Measurements from ENCODE around the gene SDHAF2.

SDHAF2 gene

DNA sequence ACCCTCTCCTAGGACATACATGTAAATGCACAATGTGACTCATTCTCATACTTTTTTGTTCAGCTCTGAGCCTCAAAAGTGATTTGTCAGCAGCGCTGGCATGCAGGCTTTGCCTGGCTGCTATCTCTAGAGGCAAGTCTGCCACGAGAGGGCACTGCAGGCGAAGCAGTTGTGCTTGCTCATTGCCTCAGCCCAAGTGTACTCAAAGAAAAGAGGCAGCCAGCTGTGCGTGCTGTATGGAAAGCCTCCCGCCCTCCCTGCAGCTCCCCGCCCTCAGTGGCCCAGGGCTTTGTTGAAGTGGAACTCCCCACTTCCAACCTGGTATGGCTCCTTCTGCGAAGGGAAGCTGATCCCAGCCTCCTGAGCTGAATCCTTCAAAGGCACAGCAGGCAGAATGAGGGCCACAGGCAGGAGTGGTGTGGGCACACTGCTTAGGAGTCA, 16.3 kb downstream of the SDHAF2 start (continued):
- no peak for TF ChIP-seq ZFP41 (tag by site-specific recombination; IDR thresholded peaks at IDR 0.05; ENCODE audit: borderline replicate concordance)
- TF ChIP-seq ZNF248 (tag by site-specific recombination; IDR thresholded peaks at IDR 0.05): no peak
- TF ChIP-seq SP2 (tag by site-specific recombination; IDR thresholded peaks at IDR 0.05): no peak
- TF ChIP-seq, protein P1, sequence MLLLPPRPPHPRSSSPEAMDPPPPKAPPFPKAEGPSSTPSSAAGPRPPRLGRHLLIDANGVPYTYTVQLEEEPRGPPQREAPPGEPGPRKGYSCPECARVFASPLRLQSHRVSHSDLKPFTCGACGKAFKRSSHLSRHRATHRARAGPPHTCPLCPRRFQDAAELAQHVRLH (tag by site-specific recombination; IDR thresholded peaks at IDR 0.05): no peak
- peak; percentile 81 for TF ChIP-seq ZNF2 (tag by site-specific recombination; IDR thresholded peaks at IDR 0.05)
- TF ChIP-seq ZNF701 (tag by site-specific recombination; IDR thresholded peaks at IDR 0.05): no peak
- no peak for TF ChIP-seq ZNF274 (IDR thresholded peaks at IDR 0.05; ENCODE audit: low read length)
- no peak for TF ChIP-seq ZNF274 (tag by site-specific recombination; IDR thresholded peaks at IDR 0.05; ENCODE audit: borderline replicate concordance)
- TF ChIP-seq, protein P2, sequence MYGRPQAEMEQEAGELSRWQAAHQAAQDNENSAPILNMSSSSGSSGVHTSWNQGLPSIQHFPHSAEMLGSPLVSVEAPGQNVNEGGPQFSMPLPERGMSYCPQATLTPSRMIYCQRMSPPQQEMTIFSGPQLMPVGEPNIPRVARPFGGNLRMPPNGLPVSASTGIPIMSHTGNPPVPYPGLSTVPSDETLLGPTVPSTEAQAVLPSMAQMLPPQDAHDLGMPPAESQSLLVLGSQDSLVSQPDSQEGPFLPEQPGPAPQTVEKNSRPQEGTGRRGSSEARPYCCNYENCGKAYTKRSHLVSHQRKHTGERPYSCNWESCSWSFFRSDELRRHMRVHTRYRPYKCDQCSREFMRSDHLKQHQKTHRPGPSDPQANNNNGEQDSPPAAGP (tag by site-specific recombination; IDR thresholded peaks at IDR 0.05): 0 out of 2 replicates have a peak, but pooled peaks have one; percentile 32
- TF ChIP-seq ZBTB1 (tag by site-specific recombination; IDR thresholded peaks at IDR 0.05): no peak
- TF ChIP-seq ZNF423 (tag by site-specific recombination; IDR thresholded peaks at IDR 0.05): no peak
- no peak for TF ChIP-seq ZNF473 (tag by site-specific recombination; IDR thresholded peaks at IDR 0.05)
- TF ChIP-seq ZNF654 (tag by site-specific recombination; IDR thresholded peaks at IDR 0.05; ENCODE audit: low read depth): peak; percentile 63
- 0 out of 2 replicates have a peak, but pooled peaks have one; percentile 23 for TF ChIP-seq ZBTB17 (tag by site-specific recombination; IDR thresholded peaks at IDR 0.05)
- TF ChIP-seq ZNF394 (tag by site-specific recombination; IDR thresholded peaks at IDR 0.05; ENCODE audit: borderline replicate concordance): no peak
- peak; percentile 14; the same call in 1 of the 2 replicates for TF ChIP-seq TRIM28 (IDR thresholded peaks at IDR 0.05; ENCODE audit: borderline replicate concordance, low read length)
- TF ChIP-seq ZNF660 (tag by site-specific recombination; IDR thresholded peaks at IDR 0.05): peak; percentile 47; the same call in 1 of the 2 replicates
- TF ChIP-seq ZNF548 (tag by site-specific recombination; IDR thresholded peaks at IDR 0.05): no peak
- peak; percentile 15; the same call in 1 of the 2 replicates for TF ChIP-seq ZEB2 (tag by site-specific recombination; IDR thresholded peaks at IDR 0.05)
- TF ChIP-seq, protein P3, sequence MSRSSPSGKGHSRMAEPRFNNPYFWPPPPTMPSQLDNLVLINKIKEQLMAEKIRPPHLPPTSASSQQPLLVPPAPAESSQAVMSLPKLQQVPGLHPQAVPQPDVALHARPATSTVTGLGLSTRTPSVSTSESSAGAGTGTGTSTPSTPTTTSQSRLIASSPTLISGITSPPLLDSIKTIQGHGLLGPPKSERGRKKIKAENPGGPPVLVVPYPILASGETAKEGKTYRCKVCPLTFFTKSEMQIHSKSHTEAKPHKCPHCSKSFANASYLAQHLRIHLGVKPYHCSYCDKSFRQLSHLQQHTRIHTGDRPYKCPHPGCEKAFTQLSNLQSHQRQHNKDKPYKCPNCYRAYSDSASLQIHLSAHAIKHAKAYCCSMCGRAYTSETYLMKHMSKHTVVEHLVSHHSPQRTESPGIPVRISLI (tag by site-specific recombination; IDR thresholded peaks at IDR 0.05): 0 out of 2 replicates have a peak, but pooled peaks have one; percentile 23
- TF ChIP-seq ZNF785 (tag by site-specific recombination; IDR thresholded peaks at IDR 0.05): no peak

DNA sequence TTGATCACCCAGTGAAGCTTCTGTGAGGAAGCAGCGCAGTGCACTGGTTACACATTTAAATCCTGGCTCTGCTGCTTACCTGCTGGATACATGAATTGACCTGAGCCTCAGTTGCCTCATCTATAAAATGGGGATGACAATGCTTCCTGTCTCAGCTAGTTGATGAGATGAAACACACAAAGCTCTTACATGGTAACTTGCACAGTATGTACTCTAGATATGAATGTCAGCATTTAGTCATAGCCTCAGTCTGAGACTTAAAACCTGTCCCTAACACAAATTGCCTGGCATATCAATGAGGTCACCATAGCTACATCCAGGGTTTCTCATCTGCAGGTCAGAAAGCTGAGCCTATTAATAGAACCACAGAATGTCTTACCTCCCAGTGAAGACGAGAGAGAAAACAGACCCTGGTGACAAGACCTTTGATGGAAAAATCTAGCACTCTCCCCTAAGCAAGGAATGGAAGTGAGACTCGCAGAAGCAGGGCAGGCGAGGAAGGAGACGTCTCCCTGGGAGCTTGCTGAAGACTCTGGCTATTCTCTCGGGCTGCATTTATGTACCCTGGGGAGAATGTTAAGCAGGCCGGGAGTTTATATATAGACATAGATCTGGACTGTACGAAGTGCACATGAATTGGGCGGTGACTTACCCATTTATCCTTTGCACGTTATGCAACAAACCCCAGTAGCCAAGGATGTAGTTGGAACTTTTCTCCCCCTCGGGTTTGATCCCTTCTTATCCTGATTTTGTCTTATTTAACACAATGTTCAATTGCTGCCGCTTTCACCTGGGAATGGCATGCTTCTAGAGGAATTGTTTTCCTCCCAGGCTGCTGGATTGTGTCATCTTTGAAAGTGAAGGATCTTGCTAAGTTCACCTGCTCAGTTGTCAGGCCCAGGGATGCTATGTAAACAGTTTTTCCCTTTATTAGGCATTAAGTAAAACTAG, 18.0 kb downstream of the SDHAF2 start:
- no peaks in the 10 kb centered on the region for H3K4me1 ChIP-seq (ENCODE audit: control insufficient read depth, insufficient read depth, low read length)
- no peaks in the 10 kb centered on the region for H3K9me3 ChIP-seq (ENCODE audit: control insufficient read depth, insufficient read depth, low read depth, low read length)
- H3K36me3 ChIP-seq (ENCODE audit: control insufficient read depth in 2 of 2, insufficient read depth in 1 of 2, low read length in 2 of 2): peaks cover 7 to 79% of the 10 kb centered on the region in 2 experiments; a peak in 2 of 3 replicates
- no peak overlapping the region for H3K4me3 ChIP-seq (ENCODE audit: low read depth, low read length)
- POLR2A ChIA-PET: interaction anchor here (1.2 kb wide), 2 partner anchors 9 to 40 kb away, joined by 3 to 4 read pairs; no protein-coding TSS in a partner anchor
- H3K27ac ChIP-seq (ENCODE audit: extremely low read depth, low read depth, low read length): no peak overlapping the region
- CTCF ChIA-PET: interaction anchor here (0.6 to 6.5 kb wide), 16 partner anchors 9 to 197 kb away, joined by 3 to 118 read pairs (median 16); partner anchors contain the start of gene LRRC10B
- TF ChIP-seq ZNF132 (tag by site-specific recombination; IDR thresholded peaks at IDR 0.05; ENCODE audit: borderline replicate concordance): no peak
- no peak for TF ChIP-seq ZNF174 (tag by site-specific recombination; IDR thresholded peaks at IDR 0.05)
- TF ChIP-seq, protein P4, sequence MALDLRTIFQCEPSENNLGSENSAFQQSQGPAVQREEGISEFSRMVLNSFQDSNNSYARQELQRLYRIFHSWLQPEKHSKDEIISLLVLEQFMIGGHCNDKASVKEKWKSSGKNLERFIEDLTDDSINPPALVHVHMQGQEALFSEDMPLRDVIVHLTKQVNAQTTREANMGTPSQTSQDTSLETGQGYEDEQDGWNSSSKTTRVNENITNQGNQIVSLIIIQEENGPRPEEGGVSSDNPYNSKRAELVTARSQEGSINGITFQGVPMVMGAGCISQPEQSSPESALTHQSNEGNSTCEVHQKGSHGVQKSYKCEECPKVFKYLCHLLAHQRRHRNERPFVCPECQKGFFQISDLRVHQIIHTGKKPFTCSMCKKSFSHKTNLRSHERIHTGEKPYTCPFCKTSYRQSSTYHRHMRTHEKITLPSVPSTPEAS (tag by site-specific recombination; IDR thresholded peaks at IDR 0.05): no peak
- no peak for TF ChIP-seq ZNF324 (tag by site-specific recombination; IDR thresholded peaks at IDR 0.05)
- no peak for TF ChIP-seq ZSCAN23 (tag by site-specific recombination; IDR thresholded peaks at IDR 0.05)
- no peak for TF ChIP-seq ZNF510 (tag by site-specific recombination; IDR thresholded peaks at IDR 0.05; ENCODE audit: insufficient replicate concordance)
- TF ChIP-seq ZNF211 (tag by site-specific recombination; IDR thresholded peaks at IDR 0.05; ENCODE audit: low read depth): no peak
- no peak for TF ChIP-seq TCF7L2 (IDR thresholded peaks at IDR 0.05; ENCODE audit: borderline replicate concordance, low read depth, low read length)
- no peak for TF ChIP-seq SCRT2 (tag by site-specific recombination; IDR thresholded peaks at IDR 0.05)
- no peak for TF ChIP-seq ZNF223 (tag by site-specific recombination; IDR thresholded peaks at IDR 0.05)
- no peak for TF ChIP-seq ZNF621 (tag by site-specific recombination; IDR thresholded peaks at IDR 0.05)
- no peak for TF ChIP-seq ZNF16 (tag by site-specific recombination; IDR thresholded peaks at IDR 0.05; ENCODE audit: low read depth)
- TF ChIP-seq ZNF302 (tag by site-specific recombination; IDR thresholded peaks at IDR 0.05; ENCODE audit: low read depth): no peak

All from HEK293 (cell line).